ENCODE results near the gene ASB7.

GRCh38 chr15:100616700-100617099 lies 14.3 kb downstream of the ASB7 start:
- TF ChIP-seq POLR2A (IDR thresholded peaks at IDR 0.05; ENCODE audit: low read depth, low read length) (no peak), POLR2AphosphoS5 (IDR thresholded peaks at IDR 0.05; ENCODE audit: low read depth, low read length) (no peak), TAF1 (IDR thresholded peaks at IDR 0.05; ENCODE audit: borderline replicate concordance, low read depth, low read length) (no peak)

Data from GM12892 (cell line).